Parathyroid adenoma (tissue), 2 donors: ENCODE measurements around the gene ERN1.

Experiments
- H2AFZ ChIP-seq: fragments of 300-600 bp; sonication (generic); one replicate; pipeline ENCODE4 v1.7.0; 2017; ENCODE audit warnings: antibody characterized with exemption, mild to moderate bottlenecking
- H3K27ac ChIP-seq: fragments of 300-600 bp; sonication (generic); one replicate; pipeline ENCODE4 v1.7.0; 2017
- H3K27me3 ChIP-seq: fragments of 300-600 bp; sonication (generic); one replicate; pipeline ENCODE4 v1.7.0; 2017; ENCODE audit warnings: low read length; ENCODE audit not compliant: control insufficient read depth, insufficient read depth
- H3K36me3 ChIP-seq: fragments of 300-600 bp; sonication (generic); one replicate; pipeline ENCODE4 v1.7.0; 2017; ENCODE audit warnings: low read length; ENCODE audit not compliant: control insufficient read depth, insufficient read depth
- H3K4me1 ChIP-seq: fragments of 300-600 bp; sonication (generic); one replicate; pipeline ENCODE4 v1.7.0; 2017; ENCODE audit warnings: control low read depth
- H3K4me2 ChIP-seq: fragments of 300-600 bp; sonication (generic); one replicate; pipeline ENCODE4 v1.7.0; 2017; ENCODE audit warnings: low read length
- H3K4me3 ChIP-seq: fragments of 300-600 bp; sonication (generic); one replicate; pipeline ENCODE4 v1.7.0; 2017; ENCODE audit warnings: low read depth, low read length
- H3K79me2 ChIP-seq: fragments of 300-600 bp; sonication (generic); one replicate; pipeline ENCODE4 v1.7.0; 2017; ENCODE audit warnings: control low read depth
- H3K9ac ChIP-seq: fragments of 300-600 bp; sonication (generic); one replicate; pipeline ENCODE4 v1.7.0; 2017; ENCODE audit warnings: mild to moderate bottlenecking
- H3K9me3 ChIP-seq: fragments of 300-600 bp; sonication (generic); one replicate; pipeline ENCODE4 v1.7.0; 2017; ENCODE audit warnings: low read length; ENCODE audit not compliant: control insufficient read depth
- TF ChIP-seq, protein P1 (sequence below): fragments of 300-600 bp; sonication (generic); IDR thresholded peaks from one replicate; pipeline ENCODE4 v1.7.0; 2017; ENCODE audit warnings: antibody characterized with exemption, mild to moderate bottlenecking
- donor health status: primary hyperparathyroidism.

The ERN1 gene

DNA sequence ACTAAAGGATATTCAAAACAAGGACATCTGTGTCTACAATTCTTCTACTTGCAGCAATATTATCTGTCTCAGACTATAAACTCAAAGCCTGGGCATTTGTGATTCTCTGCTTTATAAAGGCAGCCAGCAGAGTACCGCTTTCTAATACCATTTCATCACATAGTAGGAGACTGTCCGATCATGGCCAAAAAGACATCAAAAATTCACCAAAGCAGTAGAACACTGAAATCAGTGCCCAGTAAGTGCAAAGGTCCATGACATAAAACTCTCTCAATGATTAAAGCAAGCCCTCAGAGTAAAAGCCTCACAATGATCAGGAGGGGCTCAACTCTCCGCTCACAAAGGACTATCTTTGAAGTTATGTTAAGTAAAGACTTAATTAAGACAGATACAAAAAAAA, 23.0 kb downstream of the ERN1 start:
- Histone ChIP-seq H2AFZ (no peak overlapping the region), H3K9me3 (no peaks in the 10 kb centered on the region), H3K9ac (no peak overlapping the region), H3K27me3 (no peaks in the 10 kb centered on the region), H3K4me2 (no peak overlapping the region), H3K79me2 (peaks cover 16% of the 10 kb centered on the region), H3K27ac (no peak overlapping the region), H3K36me3 (no peaks in the 10 kb centered on the region), H3K4me3 (no peak overlapping the region), H3K4me1 (peaks cover 19% of the 10 kb centered on the region)
- TF ChIP-seq, protein P1, sequence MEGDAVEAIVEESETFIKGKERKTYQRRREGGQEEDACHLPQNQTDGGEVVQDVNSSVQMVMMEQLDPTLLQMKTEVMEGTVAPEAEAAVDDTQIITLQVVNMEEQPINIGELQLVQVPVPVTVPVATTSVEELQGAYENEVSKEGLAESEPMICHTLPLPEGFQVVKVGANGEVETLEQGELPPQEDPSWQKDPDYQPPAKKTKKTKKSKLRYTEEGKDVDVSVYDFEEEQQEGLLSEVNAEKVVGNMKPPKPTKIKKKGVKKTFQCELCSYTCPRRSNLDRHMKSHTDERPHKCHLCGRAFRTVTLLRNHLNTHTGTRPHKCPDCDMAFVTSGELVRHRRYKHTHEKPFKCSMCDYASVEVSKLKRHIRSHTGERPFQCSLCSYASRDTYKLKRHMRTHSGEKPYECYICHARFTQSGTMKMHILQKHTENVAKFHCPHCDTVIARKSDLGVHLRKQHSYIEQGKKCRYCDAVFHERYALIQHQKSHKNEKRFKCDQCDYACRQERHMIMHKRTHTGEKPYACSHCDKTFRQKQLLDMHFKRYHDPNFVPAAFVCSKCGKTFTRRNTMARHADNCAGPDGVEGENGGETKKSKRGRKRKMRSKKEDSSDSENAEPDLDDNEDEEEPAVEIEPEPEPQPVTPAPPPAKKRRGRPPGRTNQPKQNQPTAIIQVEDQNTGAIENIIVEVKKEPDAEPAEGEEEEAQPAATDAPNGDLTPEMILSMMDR, result no peak

DNA sequence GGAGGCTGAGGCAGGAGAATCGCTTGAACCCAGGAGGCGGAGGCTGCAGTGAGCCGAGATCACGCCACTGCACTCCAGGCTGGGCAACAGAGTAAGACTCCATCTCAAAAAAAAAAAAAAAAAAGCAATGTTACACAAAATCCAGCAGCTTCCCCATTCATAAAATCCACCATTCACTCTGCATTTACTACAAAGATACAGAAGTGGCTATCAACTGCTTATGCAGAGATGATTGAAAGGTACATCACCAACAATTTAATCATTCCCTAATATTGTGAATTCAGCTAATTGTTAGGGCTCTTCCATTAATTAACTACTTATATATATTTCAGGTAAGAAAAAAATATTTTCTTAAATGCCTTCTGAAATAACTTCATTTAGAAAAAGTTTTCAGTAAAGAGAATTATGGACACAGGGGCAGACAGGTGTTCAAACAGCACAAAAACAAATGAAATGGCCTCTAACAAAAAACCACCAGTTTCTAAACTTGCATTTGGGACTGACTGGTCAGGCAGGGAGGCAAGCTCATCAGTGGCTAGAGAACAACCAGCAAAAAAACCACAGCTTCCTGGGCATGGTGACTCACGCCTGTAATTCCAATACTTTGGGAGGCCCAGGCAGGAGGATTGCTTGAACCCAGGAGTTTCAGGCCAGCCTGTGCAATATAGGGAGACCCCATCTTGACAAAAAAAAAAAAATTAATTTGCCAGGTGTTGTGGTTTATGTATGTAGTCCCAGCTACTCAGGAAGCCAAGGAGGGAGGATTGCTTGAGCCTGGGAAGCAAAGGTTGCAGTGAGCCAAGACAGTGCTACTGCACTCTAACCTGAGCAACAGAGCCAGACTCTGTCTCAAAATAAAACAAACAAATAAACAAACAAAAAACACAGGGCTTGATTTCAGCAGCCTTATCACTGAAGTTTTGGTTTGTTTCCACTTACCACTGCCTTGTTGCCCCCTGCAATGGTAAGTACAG, 26.3 kb downstream of the ERN1 start:
- no peak overlapping the region for H3K4me2 ChIP-seq
- H3K9ac ChIP-seq, result no peak overlapping the region
- no peaks in the 10 kb centered on the region for H3K9me3 ChIP-seq
- H3K79me2 ChIP-seq, result peaks cover 16% of the 10 kb centered on the region
- no peak overlapping the region for H3K27ac ChIP-seq
- H2AFZ ChIP-seq, result no peak overlapping the region
- TF ChIP-seq, protein P1, result no peak
- no peaks in the 10 kb centered on the region for H3K27me3 ChIP-seq
- H3K4me3 ChIP-seq, result no peak overlapping the region
- no peaks in the 10 kb centered on the region for H3K36me3 ChIP-seq
- peaks cover 21% of the 10 kb centered on the region for H3K4me1 ChIP-seq

DNA sequence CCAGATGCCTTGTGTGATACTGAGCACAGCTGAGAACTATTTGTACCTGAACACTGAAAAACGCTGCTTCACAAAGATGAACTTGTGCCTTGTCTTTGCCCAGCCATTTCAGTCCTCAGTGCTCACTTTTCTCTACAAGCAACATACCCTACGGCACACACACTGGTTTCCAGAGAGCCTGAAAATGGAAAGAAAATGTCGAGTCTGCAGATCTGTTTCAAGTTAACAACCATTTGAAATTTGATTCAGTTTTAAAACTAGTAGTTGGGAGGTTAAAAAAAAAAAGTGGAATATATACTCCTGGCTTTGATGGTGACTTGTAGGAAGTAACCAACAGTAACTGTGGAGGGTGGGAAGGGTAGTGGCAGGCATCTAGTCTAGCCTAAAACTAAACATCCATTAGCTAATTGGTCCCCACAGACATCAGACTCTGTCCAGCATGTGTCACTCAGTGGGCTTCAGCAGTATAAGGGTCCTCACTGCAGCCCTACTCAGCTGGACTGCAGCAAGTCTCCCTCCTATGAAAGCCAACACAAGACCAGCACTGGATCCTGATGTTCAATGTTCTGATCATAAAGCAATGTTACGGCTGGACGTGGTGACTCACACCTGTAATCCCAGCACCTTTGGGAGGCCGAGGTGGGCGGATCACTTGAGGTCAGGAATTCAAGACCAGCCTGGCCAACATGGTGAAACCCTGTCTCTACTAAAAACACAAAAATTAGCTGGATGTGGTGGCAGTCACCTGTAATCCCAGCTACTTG, 27.1 kb downstream of the ERN1 start:
- Histone ChIP-seq H3K4me1 (peaks cover 21% of the 10 kb centered on the region), H3K27ac (peak overlapping the region; percentile 41), H3K36me3 (no peaks in the 10 kb centered on the region), H3K79me2 (peaks cover 16% of the 10 kb centered on the region), H3K9me3 (no peaks in the 10 kb centered on the region), H3K4me2 (no peak overlapping the region), H3K27me3 (no peaks in the 10 kb centered on the region), H2AFZ (peak overlapping the region; percentile 36), H3K9ac (no peak overlapping the region), H3K4me3 (no peak overlapping the region)
- TF ChIP-seq, protein P1, result no peak

DNA sequence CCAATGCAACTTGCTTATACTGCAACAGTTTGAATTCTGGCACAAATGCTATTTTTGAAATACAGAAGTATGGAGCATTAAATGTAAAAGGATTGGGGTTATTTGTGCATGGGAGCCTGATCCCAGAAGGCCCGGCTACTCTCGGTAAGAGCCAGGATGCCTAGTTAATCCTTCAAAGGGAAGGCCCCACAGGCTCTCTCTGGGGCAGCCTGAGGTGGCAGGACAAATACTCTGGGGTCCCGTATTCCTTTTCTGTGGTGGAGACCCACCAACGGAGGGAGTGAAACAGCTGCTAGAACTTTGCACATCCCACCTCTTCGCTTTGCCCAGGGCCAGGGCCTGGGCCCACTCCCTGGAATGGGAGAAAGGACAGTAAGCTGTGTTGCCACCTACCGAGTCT, 30.4 kb downstream of the ERN1 start:
- Histone ChIP-seq H2AFZ (no peak overlapping the region), H3K27ac (no peak overlapping the region), H3K36me3 (no peaks in the 10 kb centered on the region), H3K4me1 (peaks cover 11% of the 10 kb centered on the region), H3K4me3 (no peak overlapping the region), H3K4me2 (no peak overlapping the region), H3K27me3 (no peaks in the 10 kb centered on the region), H3K9me3 (no peaks in the 10 kb centered on the region), H3K9ac (no peak overlapping the region), H3K79me2 (peaks cover 13% of the 10 kb centered on the region)
- TF ChIP-seq, protein P1, result no peak
